Panc1 (cell line): Measurements from ENCODE around the gene NEUROD4.

ENCODE experiments used
- POLR2AphosphoS5 ChIP-seq: IDR thresholded peaks from 2 replicates; pipeline ENCODE4 v1.6.1; 2012; ENCODE audit warnings: mild to moderate bottlenecking, low read depth, low read length, moderate library complexity
- TCF7L2 ChIP-seq: IDR thresholded peaks from 2 replicates; pipeline ENCODE4 v1.6.1; 2011; ENCODE audit warnings: mild to moderate bottlenecking, low read depth, low read length, inconsistent platforms
- TF ChIP-seq, protein P1 (sequence below): fragments of 450-650 bp; IDR thresholded peaks from 2 replicates; pipeline ENCODE4 v1.5.1; 2017; ENCODE audit warnings: mild to moderate bottlenecking
- TF ChIP-seq, protein P2 (sequence below), 2 experiments: IDR thresholded peaks; 2 replicates each; pipeline ENCODE4 v1.6.1; 2011 to 2012; ENCODE audit warnings: low read depth in 2 of 2, control low read depth in 1 of 2, low read length in 1 of 2, mild to moderate bottlenecking in 1 of 2, moderate library complexity in 1 of 2; ENCODE audit not compliant: insufficient read depth in 1 of 2

GRCh38 chr12:54981796-54982195, 38.0 kb upstream of the NEUROD4 start:
- TF ChIP-seq, protein P1, sequence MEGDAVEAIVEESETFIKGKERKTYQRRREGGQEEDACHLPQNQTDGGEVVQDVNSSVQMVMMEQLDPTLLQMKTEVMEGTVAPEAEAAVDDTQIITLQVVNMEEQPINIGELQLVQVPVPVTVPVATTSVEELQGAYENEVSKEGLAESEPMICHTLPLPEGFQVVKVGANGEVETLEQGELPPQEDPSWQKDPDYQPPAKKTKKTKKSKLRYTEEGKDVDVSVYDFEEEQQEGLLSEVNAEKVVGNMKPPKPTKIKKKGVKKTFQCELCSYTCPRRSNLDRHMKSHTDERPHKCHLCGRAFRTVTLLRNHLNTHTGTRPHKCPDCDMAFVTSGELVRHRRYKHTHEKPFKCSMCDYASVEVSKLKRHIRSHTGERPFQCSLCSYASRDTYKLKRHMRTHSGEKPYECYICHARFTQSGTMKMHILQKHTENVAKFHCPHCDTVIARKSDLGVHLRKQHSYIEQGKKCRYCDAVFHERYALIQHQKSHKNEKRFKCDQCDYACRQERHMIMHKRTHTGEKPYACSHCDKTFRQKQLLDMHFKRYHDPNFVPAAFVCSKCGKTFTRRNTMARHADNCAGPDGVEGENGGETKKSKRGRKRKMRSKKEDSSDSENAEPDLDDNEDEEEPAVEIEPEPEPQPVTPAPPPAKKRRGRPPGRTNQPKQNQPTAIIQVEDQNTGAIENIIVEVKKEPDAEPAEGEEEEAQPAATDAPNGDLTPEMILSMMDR: no peak
- TF ChIP-seq POLR2AphosphoS5 (no peak), TCF7L2 (no peak)
- TF ChIP-seq, protein P2, sequence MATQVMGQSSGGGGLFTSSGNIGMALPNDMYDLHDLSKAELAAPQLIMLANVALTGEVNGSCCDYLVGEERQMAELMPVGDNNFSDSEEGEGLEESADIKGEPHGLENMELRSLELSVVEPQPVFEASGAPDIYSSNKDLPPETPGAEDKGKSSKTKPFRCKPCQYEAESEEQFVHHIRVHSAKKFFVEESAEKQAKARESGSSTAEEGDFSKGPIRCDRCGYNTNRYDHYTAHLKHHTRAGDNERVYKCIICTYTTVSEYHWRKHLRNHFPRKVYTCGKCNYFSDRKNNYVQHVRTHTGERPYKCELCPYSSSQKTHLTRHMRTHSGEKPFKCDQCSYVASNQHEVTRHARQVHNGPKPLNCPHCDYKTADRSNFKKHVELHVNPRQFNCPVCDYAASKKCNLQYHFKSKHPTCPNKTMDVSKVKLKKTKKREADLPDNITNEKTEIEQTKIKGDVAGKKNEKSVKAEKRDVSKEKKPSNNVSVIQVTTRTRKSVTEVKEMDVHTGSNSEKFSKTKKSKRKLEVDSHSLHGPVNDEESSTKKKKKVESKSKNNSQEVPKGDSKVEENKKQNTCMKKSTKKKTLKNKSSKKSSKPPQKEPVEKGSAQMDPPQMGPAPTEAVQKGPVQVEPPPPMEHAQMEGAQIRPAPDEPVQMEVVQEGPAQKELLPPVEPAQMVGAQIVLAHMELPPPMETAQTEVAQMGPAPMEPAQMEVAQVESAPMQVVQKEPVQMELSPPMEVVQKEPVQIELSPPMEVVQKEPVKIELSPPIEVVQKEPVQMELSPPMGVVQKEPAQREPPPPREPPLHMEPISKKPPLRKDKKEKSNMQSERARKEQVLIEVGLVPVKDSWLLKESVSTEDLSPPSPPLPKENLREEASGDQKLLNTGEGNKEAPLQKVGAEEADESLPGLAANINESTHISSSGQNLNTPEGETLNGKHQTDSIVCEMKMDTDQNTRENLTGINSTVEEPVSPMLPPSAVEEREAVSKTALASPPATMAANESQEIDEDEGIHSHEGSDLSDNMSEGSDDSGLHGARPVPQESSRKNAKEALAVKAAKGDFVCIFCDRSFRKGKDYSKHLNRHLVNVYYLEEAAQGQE (IDR thresholded peaks at IDR 0.05; ENCODE audit: insufficient read depth in 1 of 2, low read depth in 2 of 2, low read length in 1 of 2): no peak
